A549 (cell line): ENCODE measurements around the gene PLCD3. TPM values are rescaled to one million over a fixed set of nuclear protein-coding genes. Genes with fewer than 3 reads are reported as not detected.

Experiments
- ATAC-seq, 2 experiments: fragments of 200-7000 bp in 1 of 2; fragments of >200 bp in 1 of 2; cut with Nextera tagmentation in 1 of 2; cut with Tn5 transposase in 1 of 2; 3 replicates each; pipeline versions ENCODE4 v1.8.0 to v1.9.1; 2018 to 2020; ENCODE audit warnings: mild to moderate bottlenecking in 1 of 2, moderate library complexity in 1 of 2
- CTCF ChIA-PET: fragments of 300-600 bp; sonication (Branson Sonifier 250); formaldehyde crosslinking; extraction: SDS; loops from one replicate; lab custom pipeline; 2021; ENCODE audit warnings: antibody characterized with exemption, inconsistent platforms; lab: Yijun Ruan, JAX
- POLR2A ChIA-PET: fragments of 350-600 bp; formaldehyde crosslinking; extraction: SDS; loops from one replicate; lab custom pipeline; 2021; ENCODE audit warnings: antibody characterized with exemption, inconsistent platforms; lab: Yijun Ruan, JAX
- DNase-seq, 2 experiments: peaks; one replicate each; pipeline versions ENCODE4 v3.0.0 to v3.0.0-alpha.2; 2011 to 2016; ENCODE audit warnings: low read depth in 1 of 2, low spot score in 1 of 2
- FAIRE-seq: peaks from 2 replicates; lab custom pipeline; 2011; peaks lifted over from hg19 to GRCh38; lab: Jason Lieb, UNC
- H3K27ac ChIP-seq, 2 experiments: fragments of >200 bp; sonication (Bioruptor Twin); formaldehyde crosslinking; 3 replicates each; pipeline ENCODE4 v1.5.1; 2016 to 2017
- H3K4me1 ChIP-seq: fragments of >200 bp; sonication (Bioruptor Twin); formaldehyde crosslinking; 3 replicates; pipeline ENCODE4 v1.6.1; 2016
- H3K4me2 ChIP-seq: fragments of >200 bp; sonication (Bioruptor Twin); formaldehyde crosslinking; 3 replicates; pipeline ENCODE4 v1.6.1; 2016
- H3K4me3 ChIP-seq: fragments of >200 bp; sonication (Bioruptor Twin); formaldehyde crosslinking; 3 replicates; pipeline ENCODE4 v1.5.1; 2016
- H3K9me3 ChIP-seq: fragments of >200 bp; sonication (Bioruptor Twin); formaldehyde crosslinking; 3 replicates; pipeline ENCODE4 v1.6.1; 2016
- ATOH8 ChIP-seq: fragments of 250-450 bp; sonication (Bioruptor Pico); IDR thresholded peaks from 2 replicates; pipeline ENCODE4 v1.5.0; 2020; ENCODE audit warnings: low read depth, mild to moderate bottlenecking, moderate library complexity
- BCL3 ChIP-seq: fragments of >200 bp; sonication (Bioruptor Twin); formaldehyde crosslinking; IDR thresholded peaks from 3 replicates; pipeline ENCODE4 v1.6.1; 2016
- E2F6 ChIP-seq: IDR thresholded peaks from 2 replicates; pipeline ENCODE4 v1.6.1; 2012; ENCODE audit warnings: low read depth, borderline replicate concordance
- EHF ChIP-seq: fragments of 250-450 bp; sonication (Bioruptor Pico); IDR thresholded peaks from 2 replicates; pipeline ENCODE4 v1.5.0; 2020; ENCODE audit warnings: mild to moderate bottlenecking
- EHMT2 ChIP-seq: fragments of 200-600 bp; sonication (generic); IDR thresholded peaks from 2 replicates; pipeline ENCODE4 v1.6.1; 2016; ENCODE audit warnings: antibody characterized with exemption, low read depth, mild to moderate bottlenecking, moderate library complexity
- ELK1 ChIP-seq: fragments of 150-350 bp; IDR thresholded peaks from 2 replicates; pipeline ENCODE4 v1.6.1; 2014; ENCODE audit warnings: low read depth, mild to moderate bottlenecking, low read length
- ESRRA ChIP-seq: fragments of 150-350 bp; IDR thresholded peaks from 2 replicates; pipeline ENCODE4 v1.6.1; 2014; ENCODE audit warnings: mild to moderate bottlenecking, low read length, borderline replicate concordance
- HDAC2 ChIP-seq: fragments of 200-600 bp; sonication (generic); IDR thresholded peaks from 2 replicates; pipeline ENCODE4 v1.6.1; 2016
- HES2 ChIP-seq: fragments of >200 bp; sonication (Bioruptor Twin); formaldehyde crosslinking; IDR thresholded peaks from 2 replicates; pipeline ENCODE4 v1.6.1; 2016
- HEYL ChIP-seq: fragments of 250-450 bp; sonication (Bioruptor Pico); IDR thresholded peaks from 2 replicates; pipeline ENCODE4 v1.8.0; 2021; ENCODE audit warnings: mild to moderate bottlenecking, moderate library complexity
- HOXB13 ChIP-seq: fragments of 250-450 bp; sonication (Bioruptor Pico); IDR thresholded peaks from 2 replicates; pipeline ENCODE4 v1.5.0; 2020; ENCODE audit warnings: low read depth, mild to moderate bottlenecking, moderate library complexity
- JUNB ChIP-seq: fragments of >200 bp; sonication (Bioruptor Twin); formaldehyde crosslinking; IDR thresholded peaks from 2 replicates; pipeline ENCODE4 v1.6.1; 2016
- KDM5A ChIP-seq: fragments of 200-600 bp; sonication (generic); IDR thresholded peaks from 2 replicates; pipeline ENCODE4 v1.6.1; 2016; ENCODE audit warnings: antibody characterized with exemption, mild to moderate bottlenecking
- MAX ChIP-seq: IDR thresholded peaks from 2 replicates; pipeline ENCODE4 v1.6.1; 2012
- NFE2L2 ChIP-seq: fragments of 150-350 bp; conservative IDR thresholded peaks from 2 replicates; pipeline ENCODE4 v1.6.1; 2014; ENCODE audit warnings: low read length
- PHF8 ChIP-seq: fragments of 200-600 bp; sonication (generic); IDR thresholded peaks from 2 replicates; pipeline ENCODE4 v1.6.1; 2016; ENCODE audit warnings: low read depth, mild to moderate bottlenecking, antibody characterized with exemption, moderate library complexity, borderline replicate concordance
- POLR2AphosphoS2 ChIP-seq: conservative IDR thresholded peaks from 2 replicates; pipeline ENCODE4 v1.6.1; 2012; ENCODE audit warnings: low read length, improper control_type of control experiment, inconsistent platforms
- RCOR1 ChIP-seq: fragments of 150-350 bp; IDR thresholded peaks from 2 replicates; pipeline ENCODE4 v1.6.1; 2014; ENCODE audit warnings: antibody characterized with exemption, low read length, low read depth
- REST ChIP-seq: fragments of 200-600 bp; sonication (generic); IDR thresholded peaks from 2 replicates; pipeline ENCODE4 v1.6.1; 2016; ENCODE audit warnings: antibody characterized with exemption, mild to moderate bottlenecking, moderate library complexity
- RFX5 ChIP-seq: fragments of 450-650 bp; IDR thresholded peaks from 2 replicates; pipeline ENCODE4 v1.7.1; 2014; ENCODE audit warnings: antibody characterized with exemption, mild to moderate bottlenecking, moderate library complexity
- SREBF2 ChIP-seq: fragments of 450-650 bp; IDR thresholded peaks from 2 replicates; pipeline ENCODE4 v1.6.1; 2014; ENCODE audit warnings: mild to moderate bottlenecking, moderate library complexity
- TFCP2L1 ChIP-seq: fragments of 250-450 bp; sonication (Bioruptor Pico); IDR thresholded peaks from 2 replicates; pipeline ENCODE4 v1.5.0; 2021; ENCODE audit warnings: mild to moderate bottlenecking
- ZSCAN20 ChIP-seq: fragments of 250-450 bp; sonication (Bioruptor Pico); IDR thresholded peaks from 2 replicates; pipeline ENCODE4 v1.8.0; 2022; ENCODE audit warnings: mild to moderate bottlenecking, moderate library complexity
- WGBS: methylation state at CpG from one replicate; pipeline ENCODE4 v1.1.6; 2017; ENCODE audit errors: missing lambda C conversion rate; 5-methylcytosine and 5-hydroxymethylcytosine counted together
- polyA plus RNA-seq, 4 experiments: library from polyadenylated mRNA; depleted of rRNA in 3 of 4; stranded (reverse); fragments of >200 nt; fragmentation: RNase III in 1 of 4; extraction: RNeasy Plus Mini Kit Qiagen cat#74134 plus additional on column Dnase treatment in 1 of 4; gene quantifications; 2 replicates in 3 of 4; 3 replicates in 1 of 4; pipeline ENCODE4 v1.2.3, GENCODE V29; 2011 to 2017

The PLCD3 gene
- polyA plus RNA-seq, 2 of the 4 experiments (the other 2 are of a cell fraction) = 56.6 to 105 TPM

GRCh38 chr17:45137561-45138305 lies 5.4 kb upstream of the PLCD3 start:
- no peaks in the 10 kb centered on the region for H3K9me3 ChIP-seq
- no peak for ATAC-seq
- H3K27ac ChIP-seq = peak overlapping the region in 1 of 2 experiments; percentile 93; a peak in 3 of 6 replicates
- no peak overlapping the region for H3K4me2 ChIP-seq
- whole genome bisulfite sequencing = 77% methylated on average over 11 of the region's 11 CpGs
- peaks cover 21% of the 10 kb centered on the region for H3K4me1 ChIP-seq
- ChIA-PET CTCF (interaction anchor here (1.0 to 20.1 kb wide), 8 partner anchors 7 to 97 kb away, joined by 3 to 742 read pairs (median 74); partner anchors contain the start of genes HEXIM1 and HEXIM2), POLR2A (interaction anchor here (3.6 kb wide), 1 partner anchor 11 kb away, joined by 117 read pairs; the partner anchor contains the start of gene HEXIM1)
- no peak overlapping the region for H3K4me3 ChIP-seq
- TF ChIP-seq RFX5 (no peak), KDM5A (no peak), POLR2AphosphoS2 (no peak), ATOH8 (CRISPR knock-in tag) (no peak), ZSCAN20 (CRISPR knock-in tag) (no peak), JUNB (no peak), HOXB13 (CRISPR knock-in tag) (no peak), ELK1 (no peak), TFCP2L1 (no peak), PHF8 (no peak), HEYL (CRISPR knock-in tag) (no peak), HDAC2 (no peak), ESRRA (no peak)
- no peak for FAIRE-seq
- DNase-seq = no peak

GRCh38 chr17:45136846-45137560 lies 4.7 kb upstream of the PLCD3 start:
- ChIA-PET CTCF (interaction anchor here (1.0 to 20.1 kb wide), 12 partner anchors 8 to 248 kb away, joined by 3 to 742 read pairs (median 52); partner anchors contain the start of genes HEXIM1 and HEXIM2), POLR2A (interaction anchor here (3.6 kb wide), 1 partner anchor 12 kb away, joined by 117 read pairs; the partner anchor contains the start of gene HEXIM1)
- peak overlapping the region in 1 of 2 experiments; percentile 93; a peak in 3 of 6 replicates for H3K27ac ChIP-seq
- H3K4me3 ChIP-seq = no peak overlapping the region
- peak overlapping the region; percentile 92 for H3K4me2 ChIP-seq
- peaks cover 21% of the 10 kb centered on the region for H3K4me1 ChIP-seq
- no peak for TF ChIP-seq RCOR1
- no peak for TF ChIP-seq REST
- TF ChIP-seq EHMT2 = no peak
- TF ChIP-seq HOXB13 (CRISPR knock-in tag) = no peak
- no peak for TF ChIP-seq MAX
- TF ChIP-seq BCL3 = no peak
- TF ChIP-seq HES2 = no peak
- no peak for TF ChIP-seq SREBF2
- no peak for TF ChIP-seq NFE2L2
- no peak for TF ChIP-seq HDAC2
- TF ChIP-seq ESRRA = no peak
- no peak for TF ChIP-seq E2F6
- TF ChIP-seq EHF (CRISPR knock-in tag) = no peak
- no peak for TF ChIP-seq ZSCAN20 (CRISPR knock-in tag)
- FAIRE-seq = no peak
- DNase-seq = no peak
- no peaks in the 10 kb centered on the region for H3K9me3 ChIP-seq
- WGBS = 80% methylated on average over 10 of the region's 12 CpGs
- ATAC-seq = no peak
